Heart right ventricle (tissue), 16 donors: ENCODE measurements around the gene SH3RF3. TPM values are rescaled to one million over a fixed set of nuclear protein-coding genes. Genes with fewer than 3 reads are reported as not detected.

Source experiments
- ATAC-seq, 8 donors: fragments of 200-7000 bp; cut with Tn5 transposase; one replicate each; pipeline ENCODE4 v1.9.1; 2020; ENCODE audit warnings: mild to moderate bottlenecking in 8 of 8, moderate library complexity in 8 of 8, moderate number of reproducible peaks in 1 of 8
- DNase-seq, 2 donors: peaks; one replicate each; pipeline ENCODE4 v3.0.0-alpha.2; 2020
- H3K27ac ChIP-seq, 10 donors: fragments of 200-600 bp; sonication (generic) in 2 of 10; one replicate each; pipeline versions ENCODE4 v1.5.0 to v1.8.0; 2020 to 2022; ENCODE audit warnings: mild to moderate bottlenecking in 3 of 10
- H3K27me3 ChIP-seq, 7 donors: fragments of 200-600 bp; one replicate each; pipeline ENCODE4 v1.8.0; 2021 to 2022; ENCODE audit warnings: mild to moderate bottlenecking in 2 of 7
- H3K36me3 ChIP-seq, 9 donors: fragments of 200-600 bp; sonication (generic) in 1 of 9; one replicate each; pipeline versions ENCODE4 v1.5.0 to v1.8.0; 2020 to 2022; ENCODE audit warnings: mild to moderate bottlenecking in 2 of 9
- H3K4me1 ChIP-seq, 9 donors: fragments of 200-600 bp; sonication (generic) in 1 of 9; one replicate each; pipeline versions ENCODE4 v1.5.0 to v1.8.0; 2020 to 2022; ENCODE audit warnings: mild to moderate bottlenecking in 4 of 9
- H3K4me3 ChIP-seq, 10 donors: fragments of 200-600 bp; sonication (generic) in 2 of 10; one replicate each; pipeline versions ENCODE4 v1.5.0 to v1.8.0; 2020 to 2022; ENCODE audit warnings: mild to moderate bottlenecking in 7 of 10, moderate library complexity in 2 of 10
- H3K9me3 ChIP-seq, 11 donors: fragments of 200-600 bp in 10 of 11; sonication (generic) in 2 of 11; one replicate each; pipeline versions ENCODE4 v1.5.0 to v1.8.0; 2013 to 2022; ENCODE audit warnings: mild to moderate bottlenecking in 2 of 11, control low read depth in 1 of 11, moderate library complexity in 1 of 11
- CTCF ChIP-seq, 9 donors: fragments of 200-600 bp; sonication (generic) in 2 of 9; IDR thresholded peaks; one replicate each; pipeline versions ENCODE4 v1.5.0 to v1.8.0; 2021 to 2022; ENCODE audit warnings: antibody characterized with exemption in 9 of 9, mild to moderate bottlenecking in 5 of 9, moderate library complexity in 1 of 9
- WGBS, 2 donors: extraction: QIAGEN DNeasy Blood & Tissue Kit; methylation state at CpG; one replicate each; pipeline ENCODE4 v1.1.7; 2013; ENCODE audit warnings: inconsistent platforms in 1 of 2; 5-methylcytosine and 5-hydroxymethylcytosine counted together
- intact Hi-C, 10 donors: fragments of 100-400 bp; cut with DNase I; formaldehyde crosslinking; loops; one replicate each; pipeline versions ENCODE4 v1.11.1 to v1.14.2; 2022
- polyA plus RNA-seq, 2 donors: library from polyadenylated mRNA; stranded (reverse); fragments of 200-250 nt; gene quantifications; one replicate each; pipeline ENCODE4 v1.2.3, GENCODE V29; 2013
- total RNA-seq, 10 donors: library from RNA; stranded (reverse); fragmentation: NEBNext Ultra II Directional in 3 of 10; extraction: Animal tissue kit (Norgen Biotek cat#: 25700) in 3 of 10; gene quantifications; one replicate each; pipeline versions ENCODE4 v1.2.1 to v1.2.4, GENCODE V29; 2021 to 2023
- donor health status: Arrhythmogenic right ventricular cardiomyopathy.
- donor health status: ischemic (EF 13 %, LVEDD 7.1; RV severe dilation, severe dysfunction).
- donor health status: healthy with polysubstance abuse.
- donor health status: DM: no; HTN: yes; CAD: no.
- donor health status: DM: no; HTN: no; CAD: no.
- donor health status: ischemic (EF 25% LVEDD 6.9; RV normal size, moderate dysfunction).
- donor health status: ischemic (EF 25% LVEDD 5.7; RV mildly dilated, moderate dysfunction).
- donor health status: healthy.
- donor health status: DM: yes; HTN: yes; CAD: no.
- donor health status: Ischemic cardiomyopathy.
- donor health status: ischemic (EF 35%, LVEDD 5.7; RV mildly dilated, moderate dysfunction).
- donor health status: nonischemic (EF 11% LVEDD 7.7; RV severe dilation, severe dysfunction).
- donor health status: DM: yes; HTN: yes; CAD: no.
- donor health status: PGD.
- donor health status: ischemic (EF 29% LVEDD 5.4; RV normal size, mild dysfunction).
- donor health status: nonischemic (EF 23%, LVEDD 6.1; RV moderate dilation, normal function).

SH3RF3 gene
- total and polyA plus RNA-seq, 12 donors = 5.0 to 11.5 (median 8.6) TPM

DNA sequence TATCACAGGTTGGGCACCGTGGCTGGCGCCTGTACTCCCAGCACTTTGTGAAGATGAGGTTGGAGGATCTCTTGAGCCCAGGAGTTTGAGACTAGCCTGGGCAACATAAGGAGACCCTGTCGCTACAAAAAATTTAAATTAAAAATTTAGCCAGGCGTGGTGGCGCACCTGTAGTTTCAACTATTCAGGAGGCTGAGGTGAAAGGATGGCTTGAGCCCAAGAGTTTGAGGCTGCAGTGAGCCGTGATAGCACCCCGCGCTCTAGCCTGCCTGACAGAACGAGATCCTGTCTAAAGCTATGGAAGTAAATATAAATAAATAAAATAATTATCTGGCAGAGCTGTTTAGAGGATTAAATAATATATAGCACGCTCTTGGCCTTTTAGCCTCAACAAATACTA, 1.4 kb upstream of the SH3RF3 start:
- no peak for TF ChIP-seq CTCF (IDR thresholded peaks at IDR 0.05)
- Histone ChIP-seq H3K27me3 (peaks cover 0 to 43% (median 0%) of the 10 kb centered on the region in 7 donors), H3K27ac (peak overlapping the region in 1 of 10 donors; percentile 91), H3K4me1 (peaks cover 0 to 50% (median 21%) of the 10 kb centered on the region in 9 donors), H3K36me3 (no peaks in the 10 kb centered on the region), H3K4me3 (peak overlapping the region in 5 of 10 donors; percentile 68 to 80 (median 77)), H3K9me3 (no peaks in the 10 kb centered on the region)
- no peak for ATAC-seq
- 77% methylated on average over 10 of the region's 10 CpGs for WGBS, 2 donors
- DNase-seq = no peak
- intact Hi-C loops = loop anchor here in 9 of 10 donors (1.0 to 10.0 kb wide), 11 partner anchors 75 to 383 kb away; no protein-coding TSS in a partner anchor

DNA sequence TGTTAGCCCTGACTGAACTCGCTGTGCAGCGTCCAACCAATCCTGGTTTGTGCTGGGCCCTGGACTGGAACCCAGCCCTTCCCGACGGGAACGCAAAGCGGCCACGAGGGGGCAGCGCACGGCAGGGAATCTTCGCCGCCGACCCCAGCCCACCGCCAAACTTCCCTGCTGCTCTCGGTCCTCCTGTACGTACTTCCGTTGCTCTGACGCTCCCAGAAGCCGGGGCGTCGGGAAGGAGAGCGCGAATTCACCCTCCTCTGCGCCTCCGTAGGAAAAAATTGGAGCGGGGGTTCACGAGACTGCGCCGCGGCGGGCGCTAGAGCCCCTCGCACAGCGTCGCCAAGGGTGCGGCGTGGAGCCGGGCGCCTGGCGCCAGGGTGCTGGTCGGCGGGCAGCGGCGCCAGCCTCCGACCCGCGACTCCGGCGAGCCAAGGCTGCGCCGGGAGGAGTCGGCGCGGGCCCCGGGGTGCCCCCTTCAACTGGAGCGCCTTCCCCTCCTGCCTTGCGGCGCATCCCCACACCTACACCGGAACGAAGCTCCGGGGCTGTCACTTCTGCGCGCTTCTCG, 873 bp upstream of the SH3RF3 start:
- DNase-seq = peak; percentile 84 to 85
- ATAC-seq = peak; percentile 83 to 91 (median 88)
- Histone ChIP-seq H3K27ac (peak overlapping the region; percentile 41 to 91 (median 78)), H3K4me3 (peak overlapping the region; percentile 50 to 80 (median 70)), H3K9me3 (no peaks in the 10 kb centered on the region), H3K27me3 (peaks cover 0 to 48% (median 0%) of the 10 kb centered on the region in 7 donors), H3K36me3 (no peaks in the 10 kb centered on the region), H3K4me1 (peaks cover 0 to 50% (median 21%) of the 10 kb centered on the region in 9 donors)
- TF ChIP-seq CTCF (IDR thresholded peaks at IDR 0.05) = peak; percentile 78 to 99 (median 95)
- 0 to 1% methylated on average over 52 to 63 of the region's 63 CpGs for WGBS, 2 donors
- intact Hi-C loops = loop anchor here in 9 of 10 donors (1.0 to 10.0 kb wide), 13 partner anchors 73 to 383 kb away; no protein-coding TSS in a partner anchor

DNA sequence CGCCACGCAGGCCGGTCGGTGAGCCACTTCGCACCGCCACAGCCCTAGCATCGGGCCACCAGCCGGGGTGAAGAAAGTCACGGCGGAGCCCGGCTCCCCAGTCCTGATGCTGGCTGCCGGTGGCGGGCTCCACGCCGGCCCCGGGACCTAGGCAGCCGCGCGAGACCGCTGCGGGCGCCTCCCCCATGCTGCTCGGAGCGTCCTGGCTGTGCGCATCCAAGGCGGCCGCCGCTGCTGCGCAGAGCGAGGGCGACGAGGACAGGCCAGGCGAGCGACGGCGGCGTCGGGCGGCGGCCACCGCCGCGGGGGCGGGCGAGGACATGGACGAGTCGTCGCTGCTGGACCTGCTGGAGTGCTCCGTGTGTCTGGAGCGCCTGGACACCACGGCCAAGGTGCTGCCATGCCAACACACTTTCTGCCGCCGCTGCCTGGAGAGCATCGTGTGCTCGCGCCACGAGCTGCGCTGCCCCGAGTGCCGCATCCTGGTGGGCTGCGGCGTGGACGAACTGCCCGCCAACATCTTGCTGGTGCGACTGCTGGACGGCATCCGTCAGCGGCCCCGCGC, 433 bp downstream of the SH3RF3 start:
- intact Hi-C loops = loop anchor here in 9 of 10 donors (2.0 to 10.0 kb wide), 12 partner anchors 71 to 381 kb away; no protein-coding TSS in a partner anchor

More for the DNA sequence above, 433 bp downstream of the SH3RF3 start:
- DNase-seq (peak in 1 of 2 donors; percentile 53), ATAC-seq (peak; percentile 29 to 75 (median 51))
- H3K27me3 ChIP-seq = peaks cover 0 to 48% (median 0%) of the 10 kb centered on the region in 7 donors
- H3K9me3 ChIP-seq = no peaks in the 10 kb centered on the region
- no peak for TF ChIP-seq CTCF (IDR thresholded peaks at IDR 0.05)
- no peaks in the 10 kb centered on the region for H3K36me3 ChIP-seq
- H3K4me3 ChIP-seq = peak overlapping the region; percentile 50 to 80 (median 70)
- peak overlapping the region in 9 of 10 donors; percentile 68 to 91 (median 82) for H3K27ac ChIP-seq
- WGBS, 2 donors = 0 to 1% methylated on average over 68 to 70 of the region's 70 CpGs
- H3K4me1 ChIP-seq = peaks cover 0 to 50% (median 21%) of the 10 kb centered on the region in 9 donors
